ENCODE results near the gene PPP1R12C. TPM values are rescaled to one million over a fixed set of nuclear protein-coding genes. Genes with fewer than 3 reads are reported as not detected.

Gene PPP1R12C
- total and polyA plus RNA-seq, 2 experiments from 2014 or later, result 69.7 to 74.5 TPM

DNA sequence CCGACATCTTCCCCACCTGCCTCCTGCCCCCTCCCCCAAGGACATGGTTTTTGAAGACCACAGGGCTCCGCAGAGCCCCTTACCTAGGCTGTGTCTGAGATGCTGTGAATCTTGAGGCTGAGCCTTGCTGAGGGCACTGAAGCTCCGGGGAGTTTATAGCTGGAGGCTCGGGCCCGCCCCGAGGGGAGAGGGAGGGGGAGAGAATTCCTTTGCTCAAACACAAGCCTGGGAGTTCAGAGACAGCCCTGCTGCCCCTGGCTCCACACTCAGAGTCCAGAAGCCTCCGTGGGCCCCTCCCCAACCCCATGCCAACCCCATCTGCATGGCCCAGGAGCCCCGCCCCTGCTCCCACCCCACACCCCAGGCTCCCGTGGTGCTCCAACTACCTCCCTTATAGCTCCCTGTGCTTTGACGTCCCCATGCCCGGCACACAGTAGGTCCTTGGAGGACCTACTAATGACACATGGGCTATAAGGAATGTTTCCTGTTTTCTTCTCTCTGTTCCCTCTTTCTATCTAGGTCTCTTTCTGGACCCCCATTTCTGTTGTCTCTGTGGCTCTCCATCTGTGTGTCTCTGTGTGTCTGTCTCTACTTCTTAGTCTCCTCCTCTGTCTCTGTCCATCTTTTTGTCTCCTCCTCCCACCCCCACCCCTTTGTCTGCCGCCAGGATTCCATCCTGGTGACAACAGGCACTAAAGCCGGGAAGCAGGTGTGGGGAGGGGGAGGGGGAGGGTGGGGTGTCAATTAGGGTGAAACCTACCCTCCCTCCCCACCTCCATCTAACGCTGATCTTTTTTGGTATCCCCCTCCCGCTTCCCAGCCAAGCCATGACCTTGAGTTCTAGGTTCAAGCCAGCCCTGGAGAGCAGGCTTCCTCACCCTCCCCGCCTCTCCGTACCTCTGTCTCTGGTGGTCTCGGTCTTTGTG is 31.9 kb upstream of the PPP1R12C start, which contains the start of gene TNNT1:
Gene TNNT1 (minus strand): TSS at position 129 of the 926 bp plus-strand sequence. CDS start 2,049 bp downstream, outside the sequence.
- peak; percentile 60 for DNase-seq (ENCODE audit: low spot score)
- Histone ChIP-seq H3K4me3 (no peak within 1 kb of the TSS), H3K4me1 (ENCODE audit: insufficient read depth) (no peaks in the 10 kb centered on the region), H3K27me3 (peaks cover 44% of the 10 kb centered on the region), H3K27ac (no peak within 1 kb of the TSS), H3K36me3 (replicated peaks; ENCODE audit: insufficient read depth, low read depth) (no peaks in the 10 kb centered on the region), H4K20me1 (ENCODE audit: insufficient read depth, poor library complexity, severe bottlenecking) (no peaks in the 10 kb centered on the region), H3K9me3 (ENCODE audit: low read depth) (no peaks in the 10 kb centered on the region), H3K9me2 (replicated peaks; ENCODE audit: insufficient read depth) (no peaks in the 10 kb centered on the region), H3K79me2 (no peaks in the 10 kb centered on the region), H2AFZ (no peak within 1 kb of the TSS), H3K4me2 (no peak within 1 kb of the TSS)
- no peak for TF ChIP-seq EZH2phosphoT487 (IDR thresholded peaks at IDR 0.05; ENCODE audit: low read depth, severe bottlenecking, unreplicated experiment)
- 24% methylated on average over 13 of the region's 18 CpGs for WGBS (ENCODE audit: low lambda C conversion rate, missing lambda C conversion rate)

DNA sequence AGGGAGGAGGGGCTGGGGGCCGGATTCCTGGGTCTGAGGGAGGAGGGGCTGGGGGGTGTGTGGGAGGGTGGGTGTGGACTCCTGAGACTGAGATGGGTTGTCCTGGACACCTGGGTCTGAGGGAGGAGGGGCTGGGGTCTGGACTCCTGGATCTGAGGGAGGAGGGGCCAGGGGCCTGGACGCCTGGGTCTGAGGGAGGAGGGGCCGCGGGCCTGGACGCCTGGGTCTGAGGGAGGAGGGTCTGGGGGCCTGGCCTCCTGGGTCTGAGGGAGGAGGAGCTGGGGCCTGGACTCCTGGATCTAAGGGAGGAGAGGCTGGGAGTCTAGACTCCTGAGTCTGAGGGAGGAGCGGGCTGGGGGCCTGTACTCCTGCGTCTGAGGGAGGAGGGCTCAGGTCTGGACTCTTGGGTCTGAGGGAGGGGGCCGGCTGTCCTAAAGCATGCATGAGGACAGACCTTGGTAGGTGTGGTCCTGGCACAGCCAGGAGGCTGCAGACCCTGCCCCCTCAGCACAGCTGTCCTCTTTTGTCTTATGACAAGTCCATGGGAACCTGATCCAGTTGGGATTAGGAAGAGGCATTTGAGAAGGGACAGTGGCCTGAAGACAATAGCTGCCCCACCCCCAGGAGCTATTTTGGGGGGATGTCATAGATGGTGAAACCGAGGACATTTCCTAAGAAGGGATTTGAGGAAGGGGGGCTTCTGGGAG is 30.3 kb upstream of the PPP1R12C start:
- Histone ChIP-seq H2AFZ (no peak overlapping the region), H3K4me2 (no peak overlapping the region), H3K27me3 (peaks cover 57% of the 10 kb centered on the region), H3K4me3 (no peak overlapping the region), H3K79me2 (no peaks in the 10 kb centered on the region), H3K4me1 (ENCODE audit: insufficient read depth) (no peaks in the 10 kb centered on the region), H3K36me3 (replicated peaks; ENCODE audit: insufficient read depth, low read depth) (no peaks in the 10 kb centered on the region), H3K27ac (no peak overlapping the region), H4K20me1 (ENCODE audit: insufficient read depth, poor library complexity, severe bottlenecking) (no peaks in the 10 kb centered on the region), H3K9me3 (ENCODE audit: low read depth) (no peaks in the 10 kb centered on the region), H3K9me2 (replicated peaks; ENCODE audit: insufficient read depth) (no peaks in the 10 kb centered on the region)
- DNase-seq (ENCODE audit: low spot score), result no peak
- TF ChIP-seq EZH2phosphoT487 (IDR thresholded peaks at IDR 0.05; ENCODE audit: low read depth, severe bottlenecking, unreplicated experiment), result no peak
- TF ChIP-seq EZH2 (IDR thresholded peaks at IDR 0.05; ENCODE audit: borderline replicate concordance), result no peak
- no peak for TF ChIP-seq CTCF (IDR thresholded peaks at IDR 0.05; ENCODE audit: poor library complexity)
- WGBS (ENCODE audit: low lambda C conversion rate, missing lambda C conversion rate), result 46% methylated on average over 4 of the region's 9 CpGs

GRCh38 chr19:55146705-55147273 is 29.4 kb upstream of the PPP1R12C start:
- no peak overlapping the region for H3K27ac ChIP-seq
- H3K79me2 ChIP-seq, result no peaks in the 10 kb centered on the region
- H4K20me1 ChIP-seq (ENCODE audit: insufficient read depth, poor library complexity, severe bottlenecking), result no peaks in the 10 kb centered on the region
- H3K4me3 ChIP-seq, result no peak overlapping the region
- no peaks in the 10 kb centered on the region for H3K36me3 ChIP-seq (replicated peaks; ENCODE audit: insufficient read depth, low read depth)
- H3K9me2 ChIP-seq (replicated peaks; ENCODE audit: insufficient read depth), result no peaks in the 10 kb centered on the region
- WGBS (ENCODE audit: low lambda C conversion rate, missing lambda C conversion rate), result 4% methylated on average over 8 of the region's 27 CpGs
- H3K27me3 ChIP-seq, result peaks cover 62% of the 10 kb centered on the region
- TF ChIP-seq CTCF (IDR thresholded peaks at IDR 0.05; ENCODE audit: poor library complexity) (no peak), EZH2phosphoT487 (IDR thresholded peaks at IDR 0.05; ENCODE audit: low read depth, severe bottlenecking, unreplicated experiment) (no peak), EZH2 (IDR thresholded peaks at IDR 0.05; ENCODE audit: borderline replicate concordance) (no peak)
- no peaks in the 10 kb centered on the region for H3K9me3 ChIP-seq (ENCODE audit: low read depth)
- H2AFZ ChIP-seq, result no peak overlapping the region
- no peaks in the 10 kb centered on the region for H3K4me1 ChIP-seq (ENCODE audit: insufficient read depth)
- peak; percentile 44 for DNase-seq (ENCODE audit: low spot score)
- peak overlapping the region; percentile 73 for H3K4me2 ChIP-seq

Measured in hepatocyte (in vitro differentiated cells).